ENCODE data around the gene MTUS2.

Gene MTUS2

GRCh38 chr13:29503041-29503837 lies 683.1 kb downstream of the MTUS2 start:
- Histone ChIP-seq H3K4me2 (ENCODE audit: low read depth, low read length, poor library complexity, severe bottlenecking) (no peak overlapping the region), H2AFZ (ENCODE audit: low read depth, low read length, severe bottlenecking) (no peak overlapping the region), H3K9me2 (replicated peaks; ENCODE audit: insufficient read depth, low read length) (no peaks in the 10 kb centered on the region), H3K4me3 (ENCODE audit: insufficient read depth, low read length, poor library complexity, severe bottlenecking) (no peak overlapping the region), H3F3A (ENCODE audit: insufficient read depth) (no peaks in the 10 kb centered on the region), H3K27ac (ENCODE audit: low read depth, low read length) (no peak overlapping the region), H3K27me3 (ENCODE audit: low read length) (no peaks in the 10 kb centered on the region), H3K36me3 (ENCODE audit: low read length) (no peaks in the 10 kb centered on the region), H3K9ac (ENCODE audit: low read length) (no peak overlapping the region), H4K20me1 (ENCODE audit: low read depth, low read length) (no peaks in the 10 kb centered on the region; the same call in 1 of the 2 replicates), H3K9me3 (ENCODE audit: insufficient read depth, low read length) (no peaks in the 10 kb centered on the region), H3K79me2 (ENCODE audit: insufficient read depth, low read length) (no peaks in the 10 kb centered on the region)
- no peak for TF ChIP-seq CTCF (IDR thresholded peaks at IDR 0.05; ENCODE audit: insufficient read depth, low read length, poor library complexity, severe bottlenecking)
- no peak for TF ChIP-seq EZH2phosphoT487 (conservative IDR thresholded peaks at IDR 0.05; ENCODE audit: low read length)

- no peak overlapping the region for H3K4me2 ChIP-seq (ENCODE audit: low read depth, low read length, poor library complexity, severe bottlenecking)
- no peaks in the 10 kb centered on the region for H3K79me2 ChIP-seq (ENCODE audit: insufficient read depth, low read length)
- H3K9me3 ChIP-seq (ENCODE audit: insufficient read depth, low read length): no peaks in the 10 kb centered on the region
- H3K9ac ChIP-seq (ENCODE audit: low read length): no peak overlapping the region
- H3F3A ChIP-seq (ENCODE audit: insufficient read depth): peaks cover 5% of the 10 kb centered on the region
- no peak overlapping the region for H2AFZ ChIP-seq (ENCODE audit: low read depth, low read length, severe bottlenecking)
- no peaks in the 10 kb centered on the region for H3K9me2 ChIP-seq (replicated peaks; ENCODE audit: insufficient read depth, low read length)
- H4K20me1 ChIP-seq (ENCODE audit: low read depth, low read length): no peaks in the 10 kb centered on the region; the same call in 1 of the 2 replicates
- H3K36me3 ChIP-seq (ENCODE audit: low read length): no peaks in the 10 kb centered on the region
- no peak for TF ChIP-seq CTCF (IDR thresholded peaks at IDR 0.05; ENCODE audit: insufficient read depth, low read length, poor library complexity, severe bottlenecking)
- no peak for TF ChIP-seq EZH2phosphoT487 (conservative IDR thresholded peaks at IDR 0.05; ENCODE audit: low read length)
- no peak overlapping the region for H3K27ac ChIP-seq (ENCODE audit: low read depth, low read length)
- no peaks in the 10 kb centered on the region for H3K27me3 ChIP-seq (ENCODE audit: low read length)
- H3K4me3 ChIP-seq (ENCODE audit: insufficient read depth, low read length, poor library complexity, severe bottlenecking): no peak overlapping the region
Measured at GRCh38 chr13:29504691-29505090, 684.6 kb downstream of the MTUS2 start.

- Histone ChIP-seq H3K9ac (ENCODE audit: low read length) (no peak overlapping the region), H3K9me3 (ENCODE audit: insufficient read depth, low read length) (no peaks in the 10 kb centered on the region), H3K4me3 (ENCODE audit: insufficient read depth, low read length, poor library complexity, severe bottlenecking) (no peak overlapping the region), H2AFZ (ENCODE audit: low read depth, low read length, severe bottlenecking) (no peak overlapping the region), H3K27ac (ENCODE audit: low read depth, low read length) (no peak overlapping the region), H3K36me3 (ENCODE audit: low read length) (no peaks in the 10 kb centered on the region), H4K20me1 (ENCODE audit: low read depth, low read length) (no peaks in the 10 kb centered on the region; the same call in 1 of the 2 replicates), H3K79me2 (ENCODE audit: insufficient read depth, low read length) (no peaks in the 10 kb centered on the region), H3K4me2 (ENCODE audit: low read depth, low read length, poor library complexity, severe bottlenecking) (no peak overlapping the region), H3F3A (ENCODE audit: insufficient read depth) (peaks cover 10% of the 10 kb centered on the region), H3K27me3 (ENCODE audit: low read length) (no peaks in the 10 kb centered on the region), H3K9me2 (replicated peaks; ENCODE audit: insufficient read depth, low read length) (no peaks in the 10 kb centered on the region)
- TF ChIP-seq CTCF (IDR thresholded peaks at IDR 0.05; ENCODE audit: insufficient read depth, low read length, poor library complexity, severe bottlenecking) (no peak), EZH2phosphoT487 (conservative IDR thresholded peaks at IDR 0.05; ENCODE audit: low read length) (no peak)
Measured at GRCh38 chr13:29505511-29505910, 685.4 kb downstream of the MTUS2 start.

All from SU-DHL-6 (cell line).